HCT116 (cell line): ENCODE data around the gene MIEN1. TPM values are rescaled to one million over a fixed set of nuclear protein-coding genes. Genes with fewer than 3 reads are reported as not detected.
"Not testable (repeated sequence)": the region's sequence is repeated elsewhere in the genome, so short reads cannot be mapped to it uniquely, and the experiment has no call there.

Experiments used
- ATAC-seq: fragments of 200-7000 bp; cut with Tn5 transposase; 2 replicates; pipeline ENCODE4 v1.9.1; 2020; ENCODE audit warnings: mild to moderate bottlenecking, moderate library complexity
- BruUV-seq: library from RNA; stranded (reverse); fragments of 400-500 nt; replicated peaks from 2 replicates; lab custom pipeline; 2021; lab: Mats Ljungman, UMichigan
- CTCF ChIA-PET: fragments of 300-600 bp; sonication (Branson Sonifier 250); formaldehyde crosslinking; loops from one replicate; lab custom pipeline; 2021; ENCODE audit warnings: antibody characterized with exemption; lab: Charles Lee
- POLR2A ChIA-PET: fragments of 300-600, 350-600 bp; sonication (Branson Sonifier 250); formaldehyde crosslinking; loops from one replicate; lab custom pipeline; 2021; ENCODE audit warnings: antibody characterized with exemption; lab: Charles Lee
- RAD21 ChIA-PET, 2 experiments: fragments of 300-600 bp; sonication (Branson Sonifier 250); formaldehyde crosslinking; loops; one replicate each; lab custom pipeline; 2023; ENCODE audit warnings: low total read pairs in 2 of 2; ENCODE audit not compliant: uncharacterized antibody in 2 of 2, unreplicated experiment in 2 of 2, low non-redundant PET in 1 of 2; lab: Charles Lee
- DNase-seq: peaks from one replicate; pipeline ENCODE4 v3.0.0-alpha.2; 2010; ENCODE audit warnings: low read depth, low spot score
- H2AFZ ChIP-seq: fragments of 200-600 bp; shearing (Covaris generic), sonication (generic); 2 replicates; pipeline ENCODE4 v1.6.1; 2017; ENCODE audit warnings: low read depth, mixed run types, mixed read lengths, antibody characterized with exemption, low read length; ENCODE audit not compliant: poor library complexity, severe bottlenecking
- H3K27ac ChIP-seq: 2 replicates; pipeline ENCODE4 v1.5.1; 2012; ENCODE audit warnings: low read depth, low read length
- H3K27me3 ChIP-seq: fragments of 200-600 bp; sonication (generic); 2 replicates; pipeline ENCODE4 v1.6.1; 2016; ENCODE audit warnings: mixed run types, low read length, mixed read lengths; ENCODE audit not compliant: insufficient read depth
- H3K36me3 ChIP-seq, 2 experiments: fragments of 200-500 bp in 1 of 2; fragments of 200-600 bp in 1 of 2; sonication (Bioruptor generic) in 1 of 2; sonication (generic) in 1 of 2; 2 replicates each; pipeline versions ENCODE4 v1.5.1 to v1.6.1; 2014 to 2016; ENCODE audit warnings: low read length in 2 of 2, inconsistent platforms in 1 of 2, mixed read lengths in 1 of 2, mixed run types in 1 of 2; ENCODE audit not compliant: insufficient read depth in 2 of 2, control insufficient read depth in 1 of 2
- H3K4me1 ChIP-seq, 2 experiments: fragments of 200-600 bp in 1 of 2; sonication (generic) in 1 of 2; 2 replicates each; pipeline versions ENCODE4 v1.5.1 to v1.6.1; 2012 to 2017; ENCODE audit warnings: low read length in 2 of 2, inconsistent platforms in 1 of 2, mild to moderate bottlenecking in 1 of 2, mixed read lengths in 1 of 2, mixed run types in 1 of 2, moderate library complexity in 1 of 2; ENCODE audit not compliant: insufficient read depth in 2 of 2, control insufficient read depth in 1 of 2
- H3K4me2 ChIP-seq: fragments of 200-600 bp; sonication (generic); 2 replicates; pipeline ENCODE4 v1.6.1; 2017; ENCODE audit warnings: mixed run types, low read length, mixed read lengths
- H3K4me3 ChIP-seq, 2 experiments: fragments of 200-600 bp in 1 of 2; sonication (generic) in 1 of 2; replicated peaks in 1 of 2; 2 replicates each; pipeline ENCODE4 v1.5.1; 2011 to 2016; ENCODE audit warnings: low read length in 2 of 2, control low read depth in 1 of 2, low read depth in 1 of 2, mild to moderate bottlenecking in 1 of 2, mixed read lengths in 1 of 2, mixed run types in 1 of 2
- H3K79me2 ChIP-seq: fragments of 200-600 bp; sonication (generic); 2 replicates; pipeline ENCODE4 v1.6.1; 2017; ENCODE audit warnings: mild to moderate bottlenecking, mixed run types, low read length, moderate library complexity, mixed read lengths; ENCODE audit not compliant: insufficient read depth
- H3K9ac ChIP-seq: fragments of 200-600 bp; sonication (generic); 2 replicates; pipeline ENCODE4 v1.6.1; 2016; ENCODE audit warnings: low read length, mixed read lengths
- H3K9me2 ChIP-seq: fragments of 200-600 bp; sonication (generic), shearing (Covaris generic); 2 replicates; pipeline ENCODE4 v1.6.1; 2017; ENCODE audit warnings: mixed run types, mild to moderate bottlenecking, moderate library complexity; ENCODE audit not compliant: insufficient read depth
- H3K9me3 ChIP-seq, 2 experiments: fragments of 200-500 bp in 1 of 2; fragments of 200-600 bp in 1 of 2; sonication (Bioruptor generic) in 1 of 2; sonication (generic) in 1 of 2; 2 replicates each; pipeline ENCODE4 v1.6.1; 2014 to 2017; ENCODE audit warnings: low read length in 2 of 2, mixed read lengths in 2 of 2, inconsistent platforms in 1 of 2, low read depth in 1 of 2, mild to moderate bottlenecking in 1 of 2, mixed run types in 1 of 2, moderate library complexity in 1 of 2; ENCODE audit not compliant: control insufficient read depth in 1 of 2, insufficient read depth in 1 of 2
- H4K20me1 ChIP-seq: fragments of 200-600 bp; sonication (generic), shearing (Covaris generic); 2 replicates; pipeline ENCODE4 v1.6.1; 2017; ENCODE audit warnings: mixed run types, mild to moderate bottlenecking, moderate library complexity; ENCODE audit not compliant: insufficient read depth
- CBX3 ChIP-seq: IDR thresholded peaks from 2 replicates; pipeline ENCODE4 v1.6.1; 2012; ENCODE audit warnings: low read depth
- CTCF ChIP-seq, 3 experiments: fragments of 200-600 bp in 1 of 3; sonication (generic) in 1 of 3; IDR thresholded peaks in 2 of 3; conservative IDR thresholded peaks in 1 of 3; 2 replicates each; pipeline ENCODE4 v1.5.1; 2012 to 2017; ENCODE audit warnings: low read depth in 2 of 3, low read length in 2 of 3, antibody characterized with exemption in 1 of 3, borderline replicate concordance in 1 of 3, control low read depth in 1 of 3, mild to moderate bottlenecking in 1 of 3, mixed read lengths in 1 of 3, mixed run types in 1 of 3, moderate library complexity in 1 of 3; ENCODE audit not compliant: insufficient read depth in 1 of 3
- EGR1 ChIP-seq: IDR thresholded peaks from 2 replicates; pipeline ENCODE4 v1.6.1; 2012; ENCODE audit warnings: low read depth
- EZH2 ChIP-seq: fragments of 200-600 bp; sonication (generic); IDR thresholded peaks from 2 replicates; pipeline ENCODE4 v1.6.1; 2017; ENCODE audit warnings: antibody characterized with exemption, mixed run types
- FOSL1 ChIP-seq: IDR thresholded peaks from 2 replicates; pipeline ENCODE4 v1.6.1; 2012; ENCODE audit warnings: low read depth
- JUND ChIP-seq: IDR thresholded peaks from 2 replicates; pipeline ENCODE4 v1.6.1; 2012
- POLR2AphosphoS5 ChIP-seq: IDR thresholded peaks from 2 replicates; pipeline ENCODE4 v1.6.1; 2011; ENCODE audit warnings: mild to moderate bottlenecking, low read depth, low read length, moderate library complexity
- SRF ChIP-seq: IDR thresholded peaks from 2 replicates; pipeline ENCODE4 v1.6.1; 2012; ENCODE audit warnings: low read depth
- TCF7L2 ChIP-seq: IDR thresholded peaks from 2 replicates; pipeline ENCODE4 v1.7.0; 2011; ENCODE audit warnings: borderline replicate concordance, inconsistent platforms; ENCODE audit not compliant: insufficient read depth, insufficient read length; ENCODE audit errors: extremely low read depth
- YY1 ChIP-seq: IDR thresholded peaks from 2 replicates; pipeline ENCODE4 v1.6.1; 2011; ENCODE audit warnings: low read length, low read depth, moderate library complexity, mild to moderate bottlenecking; ENCODE audit not compliant: insufficient replicate concordance; ENCODE audit errors: extremely low read depth
- ZBTB33 ChIP-seq: IDR thresholded peaks from 2 replicates; pipeline ENCODE4 v1.6.1; 2011; ENCODE audit warnings: mild to moderate bottlenecking, low read length, moderate library complexity; ENCODE audit not compliant: insufficient replicate concordance; ENCODE audit errors: extremely low read depth
- ZFX ChIP-seq: fragments of 450-650 bp; IDR thresholded peaks from 2 replicates; pipeline ENCODE4 v1.6.1; 2017
- ZNF274 ChIP-seq: fragments of 200-500 bp; sonication (Bioruptor generic); IDR thresholded peaks from 2 replicates; pipeline ENCODE4 v1.6.1; 2014; ENCODE audit warnings: mild to moderate bottlenecking, low read depth, low read length, inconsistent platforms
- intact Hi-C: fragments of 100-400 bp; cut with micrococcal nuclease; formaldehyde crosslinking; loops from 2 replicates; pipeline ENCODE4 v1.10.0; 2022
- total RNA-seq: library from RNA; stranded (reverse); gene quantifications from one replicate; pipeline ENCODE4 v1.2.1, GENCODE V29; 2021; ENCODE audit not compliant: unreplicated experiment

Gene MIEN1
- total RNA-seq, 1 experiment from 2014 or later: 73.9 TPM

GRCh38 chr17:39711071-39711470, 19.3 kb downstream of the MIEN1 start:
- BruUV-seq, ATAC-seq, POLR2A ChIA-PET, H3K27me3 ChIP-seq, H3K9ac ChIP-seq, H3K4me2 ChIP-seq, H3K9me3 ChIP-seq, RAD21 ChIA-PET, H3K27ac ChIP-seq, intact Hi-C loops, DNase-seq, H3K9me2 ChIP-seq, H3K79me2 ChIP-seq, H2AFZ ChIP-seq, H3K4me3 ChIP-seq, H4K20me1 ChIP-seq: not testable (repeated sequence)
- Histone ChIP-seq H3K4me1 (peaks cover 10 to 12% of the 10 kb centered on the region in 2 experiments), H3K36me3 (peaks cover 4 to 32% of the 10 kb centered on the region in 2 experiments; a peak in 3 of 4 replicates)
- CTCF ChIA-PET: interaction anchor here (0.6 to 1.2 kb wide), 2 partner anchors 11 to 164 kb away, joined by 3 read pairs; partner anchors contain the start of gene ERBB2

GRCh38 chr17:39709998-39710964, 20.1 kb downstream of the MIEN1 start:
- peaks cover 11% of the 10 kb centered on the region; the same call in 1 of the 2 replicates for H3K79me2 ChIP-seq
- H4K20me1 ChIP-seq: no peaks in the 10 kb centered on the region
- DNase-seq: no peak
- no peak overlapping the region for H3K4me3 ChIP-seq
- H3K9ac ChIP-seq: no peak overlapping the region
- POLR2A ChIA-PET: no interaction called here
- no peak overlapping the region for H3K27ac ChIP-seq
- H3K4me1 ChIP-seq: peaks cover 18 to 19% of the 10 kb centered on the region in 2 experiments
- H3K9me2 ChIP-seq: no peaks in the 10 kb centered on the region
- H2AFZ ChIP-seq: no peak overlapping the region
- BruUV-seq: no TSS peak
- ATAC-seq: no peak
- no peaks in the 10 kb centered on the region for H3K9me3 ChIP-seq
- peaks cover 4 to 30% of the 10 kb centered on the region in 2 experiments; a peak in 2 of 4 replicates for H3K36me3 ChIP-seq
- RAD21 ChIA-PET: no interaction called here
- H3K4me2 ChIP-seq: no peak overlapping the region
- CTCF ChIA-PET: interaction anchor here (0.6 to 1.2 kb wide), 2 partner anchors 10 to 163 kb away, joined by 3 read pairs; partner anchors contain the start of gene ERBB2
- intact Hi-C loops: no loop called here
- no peaks in the 10 kb centered on the region for H3K27me3 ChIP-seq
- TF ChIP-seq EZH2: no peak
- TF ChIP-seq ZNF274: no peak
- no peak for TF ChIP-seq ZBTB33
- no peak for TF ChIP-seq CTCF (IDR thresholded peaks at IDR 0.05 in 2 of 3, conservative IDR thresholded peaks at IDR 0.05 in 1 of 3; ENCODE audit: borderline replicate concordance in 1 of 3, insufficient read depth in 1 of 3, low read depth in 2 of 3, low read length in 2 of 3)
- TF ChIP-seq JUND: no peak
- no peak for TF ChIP-seq SRF
- TF ChIP-seq ZFX: no peak
- no peak for TF ChIP-seq POLR2AphosphoS5
- TF ChIP-seq TCF7L2: no peak
- TF ChIP-seq YY1: no peak
- no peak for TF ChIP-seq CBX3
- TF ChIP-seq EGR1: no peak
- no peak for TF ChIP-seq FOSL1
